Lower leg skin (tissue), 3 donors: ENCODE data around the gene BAIAP2.

Experiments
- CTCF ChIP-seq, 3 donors: fragments of 450-650 bp; IDR thresholded peaks; one replicate each; pipeline ENCODE4 v1.5.1; 2016; ENCODE audit warnings: antibody characterized with exemption in 3 of 3, mild to moderate bottlenecking in 3 of 3, moderate library complexity in 2 of 3
- POLR2A ChIP-seq, 2 donors: fragments of 450-650 bp; IDR thresholded peaks; one replicate each; pipeline ENCODE4 v1.6.1; 2016 to 2017; ENCODE audit warnings: antibody characterized with exemption in 2 of 2, mild to moderate bottlenecking in 1 of 2, moderate library complexity in 1 of 2

DNA sequence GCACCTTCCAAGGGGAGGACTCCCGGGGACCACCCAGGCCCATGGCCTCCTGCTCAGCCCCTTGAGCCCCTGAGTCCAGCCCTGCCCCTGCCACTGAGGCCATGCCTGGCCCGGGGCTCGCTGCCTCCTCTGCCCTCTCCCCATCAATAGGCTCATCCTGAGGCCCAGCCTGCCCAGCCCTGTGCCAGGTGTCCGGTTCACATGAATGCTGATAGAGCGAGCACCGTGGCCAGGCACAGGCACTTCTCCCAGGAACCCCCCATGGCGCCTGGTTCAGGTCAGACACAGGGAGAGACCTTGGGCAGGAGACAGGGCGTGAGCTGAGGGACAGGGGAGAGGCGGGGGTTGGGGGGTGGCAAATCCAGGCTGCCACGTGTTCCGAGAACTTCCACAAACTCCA is 127.5 kb downstream of the BAIAP2 start:
- no peak for TF ChIP-seq CTCF (IDR thresholded peaks at IDR 0.05)
- TF ChIP-seq POLR2A (IDR thresholded peaks at IDR 0.05): no peak
